Measurements from ENCODE around the gene LRRC7. TPM values are rescaled to one million over a fixed set of nuclear protein-coding genes. Genes with fewer than 3 reads are reported as not detected.

Gene LRRC7
- total RNA-seq, 1 donor from 2014 or later: not detected

- H3K36me3 Mint-ChIP-seq (ENCODE audit: low read depth): no peaks in the 10 kb centered on the region
- H3K27me3 Mint-ChIP-seq: no peaks in the 10 kb centered on the region
- peaks cover 4% of the 10 kb centered on the region for H3K4me1 Mint-ChIP-seq
- intact Hi-C loops (cut with micrococcal nuclease): no loop called here
- DNase-seq: no peak
- no peaks in the 10 kb centered on the region for H3K9me3 Mint-ChIP-seq
- no peak overlapping the region for H3K27ac Mint-ChIP-seq
- TF ChIP-seq CTCF (IDR thresholded peaks at IDR 0.05): no peak
- POLR2A ChIA-PET: no interaction called here
- CTCF ChIA-PET: no interaction called here
- no peak overlapping the region for H3K4me3 Mint-ChIP-seq
- ATAC-seq (ENCODE audit: low read depth): no peak
Observed at GRCh38 chr1:70034403-70034802, 466.7 kb downstream of the LRRC7 start.

DNA sequence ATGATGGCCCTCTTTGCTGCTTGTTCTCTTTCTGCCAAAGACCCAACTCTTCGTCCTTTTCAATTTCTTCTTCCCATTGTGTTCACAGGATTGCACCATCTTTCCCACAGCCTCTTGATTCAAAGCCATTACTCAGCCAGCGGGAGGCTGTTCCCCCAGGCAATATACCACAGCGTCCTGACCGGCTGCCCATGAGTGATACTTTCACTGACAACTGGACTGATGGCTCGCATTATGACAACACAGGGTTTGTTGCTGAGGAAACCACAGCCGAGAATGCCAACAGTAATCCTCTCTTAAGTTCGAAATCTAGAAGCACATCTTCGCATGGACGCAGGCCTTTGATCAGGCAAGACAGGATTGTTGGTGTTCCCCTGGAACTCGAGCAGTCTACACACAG lies 470.3 kb downstream of the LRRC7 start:
- Mint-ChIP-seq H3K4me1 (no peaks in the 10 kb centered on the region), H3K27me3 (no peaks in the 10 kb centered on the region), H3K9me3 (no peaks in the 10 kb centered on the region), H3K27ac (no peak overlapping the region), H3K4me3 (no peak overlapping the region), H3K36me3 (ENCODE audit: low read depth) (no peaks in the 10 kb centered on the region)
- intact Hi-C loops (cut with micrococcal nuclease): no loop called here
- ChIA-PET CTCF (no interaction called here), POLR2A (no interaction called here)
- ATAC-seq (ENCODE audit: low read depth): no peak
- TF ChIP-seq CTCF (IDR thresholded peaks at IDR 0.05): no peak
- DNase-seq: no peak

DNA sequence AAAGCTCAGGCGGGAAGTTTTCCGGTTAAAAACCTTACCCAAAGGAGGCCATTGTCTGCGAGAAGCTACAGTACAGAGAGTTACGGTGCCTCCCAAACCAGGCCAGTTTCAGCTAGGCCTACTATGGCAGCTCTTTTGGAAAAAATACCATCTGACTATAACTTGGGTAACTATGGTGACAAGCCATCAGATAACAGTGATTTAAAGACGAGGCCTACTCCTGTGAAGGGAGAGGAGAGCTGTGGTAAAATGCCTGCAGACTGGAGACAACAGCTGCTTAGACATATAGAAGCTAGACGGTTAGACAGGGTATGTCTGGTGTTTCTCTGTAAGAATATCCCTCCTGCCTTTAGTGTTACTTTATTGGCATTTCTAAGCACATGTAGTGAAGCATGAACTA lies 471.8 kb downstream of the LRRC7 start:
- CTCF ChIA-PET: no interaction called here
- H3K27me3 Mint-ChIP-seq: no peaks in the 10 kb centered on the region

DNA sequence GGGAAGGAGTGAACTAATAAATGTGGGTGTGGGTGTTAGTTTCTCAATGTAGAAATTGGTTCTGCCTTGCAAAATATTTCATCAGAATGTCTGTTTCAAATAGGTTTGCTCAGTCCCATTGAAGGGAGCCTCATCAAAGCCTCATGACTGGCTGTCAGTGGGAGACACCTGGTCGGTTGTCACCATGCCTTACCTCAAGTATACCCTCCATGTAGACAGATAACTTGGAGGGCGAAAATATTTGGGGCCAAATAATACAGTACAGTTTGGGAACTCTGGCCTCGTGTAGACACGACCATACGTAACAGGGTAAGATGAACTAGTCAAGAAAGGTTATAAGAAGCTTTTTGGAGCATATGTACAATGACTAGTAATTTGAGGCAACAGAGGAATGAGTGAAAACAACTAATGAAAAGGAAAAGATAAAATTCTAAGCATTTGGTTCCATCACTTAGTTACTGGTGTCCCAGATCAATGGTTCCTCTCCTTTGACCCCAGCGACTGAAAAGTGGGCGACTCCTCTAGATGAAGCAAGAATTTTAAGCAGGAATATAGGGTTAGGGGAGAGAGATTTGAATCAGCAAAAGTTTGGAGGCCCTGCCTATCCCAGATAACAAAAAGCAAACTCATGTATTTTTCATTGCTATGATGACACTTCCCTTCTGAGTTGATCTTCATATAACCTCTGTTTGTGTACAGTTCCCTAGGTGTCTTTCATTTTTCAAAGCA lies 473.8 kb downstream of the LRRC7 start:
- Mint-ChIP-seq H3K4me3 (no peak overlapping the region), H3K36me3 (ENCODE audit: low read depth) (no peaks in the 10 kb centered on the region), H3K4me1 (no peaks in the 10 kb centered on the region), H3K9me3 (no peaks in the 10 kb centered on the region), H3K27ac (no peak overlapping the region), H3K27me3 (no peaks in the 10 kb centered on the region)
- no peak for TF ChIP-seq CTCF (IDR thresholded peaks at IDR 0.05)
- intact Hi-C loops (cut with micrococcal nuclease): no loop called here
- ChIA-PET CTCF (no interaction called here), POLR2A (no interaction called here)
- no peak for ATAC-seq (ENCODE audit: low read depth)
- no peak for DNase-seq

More for the DNA sequence above, 471.8 kb downstream of the LRRC7 start:
- Mint-ChIP-seq H3K9me3 (no peaks in the 10 kb centered on the region), H3K36me3 (ENCODE audit: low read depth) (no peaks in the 10 kb centered on the region), H3K4me3 (no peak overlapping the region), H3K27ac (no peak overlapping the region), H3K4me1 (no peaks in the 10 kb centered on the region)
- TF ChIP-seq CTCF (IDR thresholded peaks at IDR 0.05): no peak
- POLR2A ChIA-PET: no interaction called here
- intact Hi-C loops (cut with micrococcal nuclease): no loop called here
- ATAC-seq (ENCODE audit: low read depth) (no peak), DNase-seq (no peak)

- no peaks in the 10 kb centered on the region for H3K9me3 Mint-ChIP-seq
- no peak overlapping the region for H3K4me3 Mint-ChIP-seq
- no peaks in the 10 kb centered on the region for H3K36me3 Mint-ChIP-seq (ENCODE audit: low read depth)
- DNase-seq (no peak), ATAC-seq (ENCODE audit: low read depth) (no peak)
- H3K27me3 Mint-ChIP-seq: no peaks in the 10 kb centered on the region
- CTCF ChIA-PET: no interaction called here
- H3K4me1 Mint-ChIP-seq: no peaks in the 10 kb centered on the region
- H3K27ac Mint-ChIP-seq: no peak overlapping the region
- POLR2A ChIA-PET: no interaction called here
- intact Hi-C loops (cut with micrococcal nuclease): no loop called here
- TF ChIP-seq CTCF (IDR thresholded peaks at IDR 0.05): no peak
Observed at GRCh38 chr1:70042090-70042731, 474.5 kb downstream of the LRRC7 start.
